IMR-90 (cell line): ENCODE measurements around the gene DRC3. TPM values are rescaled to one million over a fixed set of nuclear protein-coding genes. Genes with fewer than 3 reads are reported as not detected.

Source experiments
- ATAC-seq: fragments of 200-7000 bp; cut with Tn5 transposase; 2 replicates; pipeline ENCODE4 v1.9.1; 2020; ENCODE audit warnings: low read depth, mild to moderate bottlenecking, moderate library complexity
- BruUV-seq: library from RNA; stranded (reverse); fragments of 400-500 nt; replicated peaks from 2 replicates; lab custom pipeline; 2021; lab: Mats Ljungman, UMichigan
- CTCF ChIA-PET: fragments of 300-600 bp; formaldehyde crosslinking; extraction: SDS; loops from one replicate; lab custom pipeline; 2021; ENCODE audit warnings: antibody characterized with exemption; lab: Yijun Ruan, JAX
- POLR2A ChIA-PET: fragments of 300-600 bp; sonication (Branson Sonifier 250); formaldehyde crosslinking; loops from one replicate; lab custom pipeline; 2022; ENCODE audit warnings: antibody characterized with exemption; ENCODE audit not compliant: unreplicated experiment; lab: Charles Lee
- DNase-seq: peaks from one replicate; pipeline ENCODE4 v3.0.0; 2013
- H2AFZ ChIP-seq: replicated peaks from 2 replicates; pipeline ENCODE3; 2013; ENCODE audit warnings: low read length, mild to moderate bottlenecking; ENCODE audit not compliant: poor library complexity
- H2AK5ac ChIP-seq: 2 replicates; pipeline ENCODE4 v1.6.1; 2013; ENCODE audit warnings: low read depth, low read length, inconsistent platforms
- H2AK9ac ChIP-seq: replicated peaks from 2 replicates; pipeline ENCODE3; 2013; ENCODE audit warnings: mild to moderate bottlenecking, low read depth, low read length, moderate library complexity; ENCODE audit not compliant: poor library complexity
- H2BK120ac ChIP-seq: 2 replicates; pipeline ENCODE4 v1.6.1; 2013; ENCODE audit warnings: low read depth, low read length, inconsistent platforms
- H2BK15ac ChIP-seq: 3 replicates; pipeline ENCODE4 v1.6.1; 2013; ENCODE audit warnings: low read depth, low read length, inconsistent platforms
- H2BK20ac ChIP-seq: 2 replicates; pipeline ENCODE4 v1.6.1; 2013; ENCODE audit warnings: low read depth, mild to moderate bottlenecking, inconsistent platforms, low read length, moderate library complexity
- H2BK5ac ChIP-seq: 2 replicates; pipeline ENCODE4 v1.6.1; 2013; ENCODE audit warnings: mild to moderate bottlenecking, low read depth, low read length, inconsistent platforms; ENCODE audit not compliant: poor library complexity, severe bottlenecking
- H3K14ac ChIP-seq: replicated peaks from 2 replicates; pipeline ENCODE4 v1.6.1; 2013; ENCODE audit warnings: low read depth, low read length, inconsistent platforms
- H3K18ac ChIP-seq: 2 replicates; pipeline ENCODE4 v1.6.1; 2013; ENCODE audit warnings: low read depth, low read length, control low read depth
- H3K23ac ChIP-seq: 2 replicates; pipeline ENCODE4 v1.6.1; 2013; ENCODE audit warnings: low read depth, low read length, inconsistent platforms
- H3K27ac ChIP-seq: 2 replicates; pipeline ENCODE4 v1.5.1; 2013; ENCODE audit warnings: mild to moderate bottlenecking, control low read depth, low read length; ENCODE audit not compliant: insufficient read depth
- H3K27me3 ChIP-seq: 2 replicates; pipeline ENCODE4 v1.6.1; 2013; ENCODE audit warnings: low read length; ENCODE audit not compliant: control insufficient read depth, insufficient read depth
- H3K36me3 ChIP-seq: 2 replicates; pipeline ENCODE4 v1.6.1; 2013; ENCODE audit warnings: low read length, mixed read lengths; ENCODE audit not compliant: control insufficient read depth, insufficient read depth
- H3K4ac ChIP-seq: 2 replicates; pipeline ENCODE4 v1.6.1; 2013; ENCODE audit warnings: low read depth, low read length, inconsistent platforms
- H3K4me1 ChIP-seq: 2 replicates; pipeline ENCODE4 v1.6.1; 2013; ENCODE audit warnings: low read length, mixed read lengths; ENCODE audit not compliant: control insufficient read depth, insufficient read depth
- H3K4me2 ChIP-seq: 2 replicates; pipeline ENCODE4 v1.6.1; 2013; ENCODE audit warnings: low read depth, mild to moderate bottlenecking, control low read depth, low read length, moderate library complexity
- H3K4me3 ChIP-seq: 2 replicates; pipeline ENCODE4 v1.5.1; 2013; ENCODE audit warnings: low read depth, mild to moderate bottlenecking, control low read depth, low read length, moderate library complexity; ENCODE audit not compliant: insufficient read depth
- H3K56ac ChIP-seq: 2 replicates; pipeline ENCODE4 v1.6.1; 2013; ENCODE audit warnings: low read length, inconsistent platforms; ENCODE audit not compliant: insufficient read depth; ENCODE audit errors: extremely low read depth
- H3K79me1 ChIP-seq, 2 experiments: 2 replicates each; pipeline ENCODE4 v1.6.1; 2013; ENCODE audit warnings: low read length in 2 of 2, inconsistent platforms in 1 of 2, low read depth in 1 of 2
- H3K9ac ChIP-seq: 2 replicates; pipeline ENCODE4 v1.6.1; 2013; ENCODE audit warnings: low read depth, low read length, control low read depth
- H3K9me1 ChIP-seq: 2 replicates; pipeline ENCODE4 v1.6.1; 2013; ENCODE audit warnings: low read length, inconsistent platforms; ENCODE audit not compliant: insufficient read depth
- H3K9me3 ChIP-seq: 2 replicates; pipeline ENCODE4 v1.6.1; 2013; ENCODE audit warnings: low read length; ENCODE audit not compliant: control insufficient read depth, insufficient read depth
- H4K20me1 ChIP-seq: 2 replicates; pipeline ENCODE4 v1.6.1; 2013; ENCODE audit warnings: low read length, inconsistent platforms; ENCODE audit not compliant: insufficient read depth
- H4K5ac ChIP-seq: 2 replicates; pipeline ENCODE4 v1.6.1; 2013; ENCODE audit warnings: mild to moderate bottlenecking, low read depth, low read length, control low read depth
- H4K8ac ChIP-seq, 2 experiments: 2 replicates each; pipeline ENCODE4 v1.6.1; 2013; ENCODE audit warnings: low read depth in 2 of 2, low read length in 2 of 2, control low read depth in 1 of 2, inconsistent platforms in 1 of 2
- H4K91ac ChIP-seq: 2 replicates; pipeline ENCODE4 v1.6.1; 2013; ENCODE audit warnings: low read depth, low read length, inconsistent platforms; ENCODE audit not compliant: insufficient read depth
- BHLHE40 ChIP-seq: fragments of 150-350 bp; IDR thresholded peaks from 2 replicates; pipeline ENCODE4 v1.6.1; 2016; ENCODE audit warnings: mild to moderate bottlenecking, low read depth, low read length
- CEBPB ChIP-seq: IDR thresholded peaks from 2 replicates; pipeline ENCODE4 v1.6.1; 2012; ENCODE audit warnings: low read depth, low read length, improper control_type of control experiment
- MAZ ChIP-seq: IDR thresholded peaks from 2 replicates; pipeline ENCODE4 v1.6.1; 2012; ENCODE audit warnings: low read depth, mild to moderate bottlenecking, low read length, improper control_type of control experiment, moderate library complexity, borderline replicate concordance
- SMC3 ChIP-seq: fragments of 150-350 bp; IDR thresholded peaks from 2 replicates; pipeline ENCODE4 v1.6.1; 2016; ENCODE audit warnings: low read depth, mild to moderate bottlenecking, antibody characterized with exemption, low read length, moderate library complexity
- WGBS, 2 experiments: methylation state at CpG; one replicate each; pipeline versions ENCODE4 v1.1.5 to v1.1.7; 2013; ENCODE audit warnings: missing lambda C conversion rate in 2 of 2; ENCODE audit not compliant: insufficient read length in 1 of 2; ENCODE audit errors: extremely low coverage in 2 of 2; 5-methylcytosine and 5-hydroxymethylcytosine counted together
- dilution Hi-C: fragments of 300-500 bp; cut with HindIII; formaldehyde crosslinking; loops from one replicate; pipeline ENCODE4 v1.14.3; 2018; ENCODE audit warnings: low sequenced_read_pairs; ENCODE audit not compliant: unreplicated experiment
- in situ Hi-C: fragments of 300-500 bp; cut with MboI; formaldehyde crosslinking; loops from 3 replicates; pipeline ENCODE4 v1.14.3; 2019; ENCODE audit warnings: low sequenced_read_pairs, inconsistent platforms, mixed read lengths
- intact Hi-C: fragments of 100-400 bp; cut with micrococcal nuclease; formaldehyde crosslinking; loops from 2 replicates; pipeline ENCODE4 v1.10.0; 2022
- polyA plus RNA-seq, 3 experiments: library from polyadenylated mRNA; depleted of rRNA; stranded (reverse); fragments of >200 nt; gene quantifications; 2 replicates each; pipeline ENCODE4 v1.2.3, GENCODE V29; 2012; ENCODE audit warnings: low replicate concordance in 1 of 3
- total RNA-seq: library from RNA; depleted of rRNA; stranded (reverse); fragments of >200 nt; gene quantifications from 2 replicates; pipeline ENCODE4 v1.2.3, GENCODE V29; 2012
- TF ChIP-seq, protein P1 (sequence below): fragments of 150-350 bp; IDR thresholded peaks from 2 replicates; pipeline ENCODE4 v1.6.1; 2017; ENCODE audit warnings: mild to moderate bottlenecking, antibody characterized with exemption, low read length, low read depth

DRC3 gene
- total and polyA plus RNA-seq, 2 of the 4 experiments (the other 2 are of a cell fraction), result 0.55 to 0.72 TPM

DNA sequence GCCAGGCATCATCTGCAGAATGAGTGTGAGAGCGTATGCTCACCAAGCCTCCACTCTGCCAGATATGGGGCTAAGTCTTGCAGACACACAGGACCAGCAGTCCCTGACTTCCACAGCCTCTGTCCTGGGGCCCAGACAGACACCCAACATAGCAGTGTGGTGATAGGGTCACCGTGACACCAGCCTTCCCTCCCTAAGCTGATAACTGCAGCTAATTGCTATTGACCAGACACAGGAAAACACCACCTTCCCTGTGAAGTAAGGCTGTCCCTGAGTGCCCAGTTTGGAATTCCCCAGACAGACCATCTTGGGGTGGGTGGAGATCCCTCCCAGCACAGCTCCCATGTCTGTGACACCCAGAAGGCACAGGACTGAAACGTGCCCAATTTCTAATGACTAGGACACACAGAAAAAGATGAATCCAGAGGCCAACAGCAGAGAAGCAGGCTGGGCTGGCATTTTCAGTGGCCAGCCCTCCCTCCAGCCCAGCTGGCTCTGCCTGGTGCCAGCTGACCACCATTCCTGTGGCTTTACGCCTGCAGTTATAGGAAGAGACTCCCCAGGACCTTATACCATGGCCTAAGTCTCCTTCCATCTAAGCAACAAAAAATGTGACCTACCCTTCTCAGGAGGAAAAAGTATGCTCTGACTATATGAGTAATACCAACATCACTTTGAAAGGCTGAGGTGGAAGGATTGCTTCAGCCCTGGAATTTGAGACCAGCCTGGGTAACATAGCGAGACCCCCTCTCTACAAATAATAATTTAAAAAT lies 36.0 kb downstream of the DRC3 start:
- TF ChIP-seq BHLHE40 (no peak; the same call in 1 of the 2 replicates), CEBPB (peak; percentile 83), SMC3 (no peak), MAZ (no peak)
- TF ChIP-seq, protein P1, sequence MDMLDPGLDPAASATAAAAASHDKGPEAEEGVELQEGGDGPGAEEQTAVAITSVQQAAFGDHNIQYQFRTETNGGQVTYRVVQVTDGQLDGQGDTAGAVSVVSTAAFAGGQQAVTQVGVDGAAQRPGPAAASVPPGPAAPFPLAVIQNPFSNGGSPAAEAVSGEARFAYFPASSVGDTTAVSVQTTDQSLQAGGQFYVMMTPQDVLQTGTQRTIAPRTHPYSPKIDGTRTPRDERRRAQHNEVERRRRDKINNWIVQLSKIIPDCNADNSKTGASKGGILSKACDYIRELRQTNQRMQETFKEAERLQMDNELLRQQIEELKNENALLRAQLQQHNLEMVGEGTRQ, result peak; percentile 41
- no TSS peak for BruUV-seq
- H4K20me1 ChIP-seq, result no peaks in the 10 kb centered on the region
- ATAC-seq, result peak; percentile 88
- H3K36me3 ChIP-seq, result no peaks in the 10 kb centered on the region; the same call in 1 of the 2 replicates
- H3K9me1 ChIP-seq, result peaks cover 26% of the 10 kb centered on the region
- peaks cover 2% of the 10 kb centered on the region; the same call in 1 of the 2 replicates for H3K9me3 ChIP-seq
- no peak overlapping the region for H3K4me3 ChIP-seq
- intact Hi-C loops (no loop called here), in situ Hi-C loops (no loop called here), dilution Hi-C loops (no loop called here)
- no peak overlapping the region for H3K4me2 ChIP-seq
- H3K4me1 ChIP-seq, result peaks cover 10% of the 10 kb centered on the region
- no peak overlapping the region for H3K27ac ChIP-seq
- H3K79me1 ChIP-seq, result no peaks in the 10 kb centered on the region; a peak in 1 of 4 replicates
- H2BK15ac ChIP-seq, result peak overlapping the region; percentile 62; the same call in 1 of the 3 replicates
- POLR2A ChIA-PET, result no interaction called here
- no CpG with 5 or more reads among the region's 5 CpGs for WGBS, 2 experiments
- H2AK5ac ChIP-seq, result peak overlapping the region; percentile 87
- no peak overlapping the region for H3K9ac ChIP-seq
- CTCF ChIA-PET, result no interaction called here
- H2BK20ac ChIP-seq, result peak overlapping the region; percentile 65; the same call in 1 of the 2 replicates
- peak; percentile 72 for DNase-seq
- peak overlapping the region; percentile 92 for H3K4ac ChIP-seq
- H2AK9ac ChIP-seq, result peak overlapping the region; percentile 43
- H2BK5ac ChIP-seq, result peak overlapping the region; percentile 80
- H3K14ac ChIP-seq, result peak overlapping the region; percentile 78
- H3K56ac ChIP-seq, result no peak overlapping the region
- H2AFZ ChIP-seq, result peak overlapping the region; percentile 76
- H2BK120ac ChIP-seq, result peak overlapping the region; percentile 72; the same call in 1 of the 2 replicates
- no peak overlapping the region; the same call in 1 of the 2 replicates for H3K18ac ChIP-seq
- no peak overlapping the region; the same call in 1 of the 2 replicates for H4K5ac ChIP-seq
- H4K8ac ChIP-seq, result peak overlapping the region; percentile 5 to 82; a peak in 2 of 4 replicates
- no peaks in the 10 kb centered on the region for H3K27me3 ChIP-seq
- peak overlapping the region; percentile 33 for H4K91ac ChIP-seq
- H3K23ac ChIP-seq, result peak overlapping the region; percentile 59
